ENCODE measurements around the gene CATSPERB.
"Not testable (repeated sequence)": the region's sequence is repeated elsewhere in the genome, so short reads cannot be mapped to it uniquely, and the experiment has no call there.

Gene CATSPERB

DNA sequence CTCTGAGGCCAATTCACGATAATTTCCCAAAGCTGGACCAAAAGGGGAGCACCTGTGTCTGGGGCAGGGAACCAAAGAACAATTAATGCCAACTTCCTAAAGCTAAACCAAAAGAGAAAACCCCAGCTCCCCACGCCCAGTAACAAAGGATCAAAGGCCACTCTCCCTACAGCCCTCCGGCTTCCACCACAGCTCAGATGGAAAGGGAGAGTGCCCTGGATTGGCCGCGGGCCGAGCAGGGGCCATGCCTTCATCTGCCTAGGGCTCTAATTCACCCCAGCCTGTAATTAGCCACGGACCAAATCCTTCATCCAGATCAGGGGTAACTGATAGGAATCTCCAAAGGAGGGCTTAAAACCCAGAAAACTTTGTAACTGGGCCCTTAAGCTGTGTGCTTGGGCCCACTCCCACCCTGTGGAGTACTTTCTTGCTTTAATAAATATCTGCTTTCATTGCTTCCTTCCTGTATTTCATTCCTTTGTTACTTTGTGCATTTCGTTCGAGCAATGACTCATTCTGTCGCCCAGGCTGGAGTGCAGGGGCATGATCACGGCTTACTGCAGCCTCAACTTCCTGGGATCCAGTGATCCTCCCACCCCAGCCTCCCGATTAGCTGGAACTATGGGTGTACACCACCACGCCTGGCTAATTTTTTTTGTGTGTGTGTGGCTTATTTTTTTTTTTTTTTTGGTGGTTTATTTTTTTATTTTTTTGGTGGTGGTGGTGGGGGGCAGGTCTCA, 156.2 kb downstream of the CATSPERB start:
- no peak for DNase-seq (ENCODE audit: low read depth)

DNA sequence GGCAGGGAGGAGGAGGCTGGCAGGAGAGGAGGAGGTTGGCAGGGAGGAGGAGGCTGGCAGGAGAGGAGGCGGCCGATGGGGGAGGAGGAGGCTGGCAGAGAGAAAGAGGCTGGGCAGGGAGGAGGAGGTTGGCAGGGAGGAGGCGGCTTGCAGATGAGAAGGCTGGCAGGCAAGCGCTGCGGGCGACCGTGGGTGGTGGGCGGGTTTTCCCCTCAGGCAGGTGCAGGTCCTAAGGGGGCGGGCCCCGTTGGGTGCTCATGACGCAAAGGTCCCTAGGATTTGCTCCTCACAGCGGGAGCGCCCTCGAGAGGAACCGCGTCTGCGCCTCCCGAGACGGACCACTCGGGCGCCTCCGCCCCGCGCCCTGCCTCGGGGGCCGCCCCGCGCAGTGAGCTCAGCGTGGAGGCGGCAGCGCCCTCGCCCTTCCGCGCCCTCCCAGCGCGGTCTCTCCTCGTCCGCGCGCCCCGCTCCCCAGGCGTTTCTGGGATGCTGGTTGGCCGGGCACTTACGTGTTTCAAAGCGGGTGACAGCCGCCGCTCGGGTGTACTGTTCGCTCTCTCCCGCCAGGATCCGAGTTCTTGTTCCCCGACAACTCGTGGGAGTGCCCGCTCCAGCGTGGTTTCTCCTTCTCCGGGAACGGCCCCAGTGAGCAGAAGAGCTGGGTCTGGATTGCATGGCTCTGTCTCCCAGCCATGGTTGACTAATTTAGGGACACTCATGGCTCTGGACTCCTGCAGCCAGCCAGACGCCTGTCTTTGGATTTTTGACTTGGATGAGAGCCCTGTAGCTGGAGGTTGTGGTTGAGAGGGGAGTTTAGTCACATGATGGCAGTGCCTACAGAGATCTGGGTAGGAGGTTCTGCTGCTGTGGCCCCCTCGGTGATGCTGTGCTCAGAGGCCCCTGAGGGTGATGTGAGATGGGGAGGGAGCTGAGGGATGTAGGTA, 157.7 kb downstream of the CATSPERB start:
- DNase-seq (ENCODE audit: low read depth): no peak

DNA sequence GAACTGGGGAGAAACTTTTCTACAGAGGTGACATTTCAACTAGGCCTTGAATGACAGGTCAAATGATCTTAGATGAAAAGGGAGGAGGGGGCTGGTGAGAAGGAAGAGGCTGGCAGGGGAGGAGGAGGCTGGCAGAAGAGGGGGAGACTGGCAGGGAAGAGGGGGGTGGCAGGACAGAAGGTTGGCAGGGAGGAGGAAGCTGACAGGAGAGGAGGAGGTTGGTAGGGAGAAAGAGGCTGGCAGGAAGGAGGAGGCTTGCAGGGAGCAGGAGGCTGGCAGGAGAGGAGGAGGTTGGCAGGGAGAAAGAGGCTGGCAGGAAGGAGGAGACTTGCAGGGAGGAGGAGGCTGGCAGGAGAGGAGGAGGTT, 158.4 kb downstream of the CATSPERB start:
- DNase-seq (ENCODE audit: low read depth): no peak

DNA sequence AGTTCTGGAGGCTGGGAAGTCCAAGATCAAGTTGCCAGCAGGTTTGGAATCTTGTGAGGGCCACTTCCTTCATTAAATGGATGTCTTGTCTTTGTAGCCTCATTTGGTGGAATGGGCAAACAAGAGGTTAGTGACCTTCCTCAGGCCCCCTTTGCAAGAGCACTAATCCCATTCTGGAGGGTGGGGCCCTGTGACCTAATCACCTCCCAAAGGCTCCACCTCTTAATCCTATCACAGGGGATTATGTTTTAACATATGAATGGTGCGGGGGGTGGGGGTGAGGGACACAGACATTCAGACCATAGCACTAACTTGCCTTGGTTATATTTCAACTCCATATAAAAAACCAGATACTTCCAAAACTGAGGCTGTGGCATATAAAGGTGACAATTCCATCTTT, 161.9 kb downstream of the CATSPERB start:
- DNase-seq (ENCODE audit: low read depth): no peak

DNA sequence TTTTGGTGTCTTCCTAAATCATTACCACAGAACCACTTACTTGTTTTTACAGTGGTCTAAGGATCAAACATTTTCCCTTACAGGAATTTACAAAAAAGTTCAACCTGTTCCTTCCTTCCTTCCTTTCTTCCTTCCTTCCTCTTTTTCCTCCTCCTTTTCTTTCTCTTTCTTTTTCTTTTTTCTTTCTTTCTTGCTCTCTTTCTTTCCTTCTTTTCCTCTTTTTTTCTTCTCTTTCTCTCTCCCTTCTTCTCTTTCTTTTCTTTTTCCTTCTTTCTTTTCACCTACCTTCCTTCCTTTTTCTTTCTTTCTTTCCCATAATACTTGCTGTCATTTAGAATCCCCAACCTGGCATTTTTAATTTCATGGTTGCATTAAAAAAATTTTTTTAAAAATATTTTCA, 162.6 kb downstream of the CATSPERB start:
- DNase-seq (ENCODE audit: low read depth): no peak

DNA sequence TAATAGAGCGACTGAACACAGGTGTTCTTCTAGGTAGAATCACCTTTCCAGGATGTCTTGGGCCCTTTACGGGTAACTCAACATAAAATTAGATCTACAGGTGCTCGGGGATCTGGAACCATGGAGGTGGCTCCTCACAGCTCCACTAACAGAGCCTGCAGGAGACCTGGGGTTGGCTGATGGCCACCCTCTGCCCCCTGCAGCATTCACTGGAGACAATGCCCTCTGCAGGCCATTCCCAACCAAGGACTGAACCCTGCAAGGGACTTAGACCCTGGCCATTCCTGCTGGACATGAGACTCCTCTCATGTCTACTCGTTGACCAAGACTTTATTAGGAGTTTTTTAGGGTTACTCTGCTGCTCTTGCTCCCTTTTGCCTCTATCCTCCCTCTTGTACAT, 163.3 kb downstream of the CATSPERB start:
- DNase-seq (ENCODE audit: low read depth): no peak

DNA sequence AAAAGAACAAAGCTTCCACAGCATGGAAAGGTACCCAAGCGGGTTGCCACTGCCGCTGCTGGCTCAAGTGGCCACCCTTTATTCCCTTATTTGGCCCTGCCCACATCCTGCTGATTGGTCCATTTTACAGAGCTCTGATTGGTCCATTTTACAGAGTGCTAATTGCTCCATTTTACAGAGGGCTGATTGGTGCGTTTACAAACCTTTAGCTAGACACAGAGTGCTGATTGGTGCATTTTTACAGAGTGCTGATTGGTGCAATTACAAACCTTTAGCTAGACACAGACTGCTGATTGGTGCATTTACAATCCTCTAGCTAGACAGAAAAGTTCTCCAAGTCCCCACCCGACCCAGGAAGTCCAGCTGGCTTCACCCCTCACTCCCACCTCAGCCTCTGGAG, 164.1 kb downstream of the CATSPERB start:
- DNase-seq (ENCODE audit: low read depth): not testable (repeated sequence)

DNA sequence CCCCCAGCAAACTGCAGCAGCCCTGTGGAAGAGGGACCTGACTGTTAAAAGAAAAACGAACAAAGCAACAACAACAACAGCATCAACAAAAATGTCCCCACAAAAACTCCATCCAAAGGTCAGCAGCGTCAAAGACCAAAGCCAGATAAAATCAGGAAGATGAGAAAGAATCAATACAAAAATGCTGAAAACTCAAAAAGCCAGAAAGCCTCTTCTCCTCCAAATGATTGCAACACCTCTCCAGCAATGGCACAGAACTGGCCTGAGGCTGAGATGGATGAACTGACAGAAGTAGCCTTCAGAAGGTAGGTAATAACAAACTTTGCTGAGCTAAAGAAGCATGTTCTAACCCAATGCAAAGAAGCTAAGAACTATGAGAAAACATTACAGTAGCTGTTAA, 176.4 kb downstream of the CATSPERB start:
- no peak for DNase-seq (ENCODE audit: low read depth)

DNA sequence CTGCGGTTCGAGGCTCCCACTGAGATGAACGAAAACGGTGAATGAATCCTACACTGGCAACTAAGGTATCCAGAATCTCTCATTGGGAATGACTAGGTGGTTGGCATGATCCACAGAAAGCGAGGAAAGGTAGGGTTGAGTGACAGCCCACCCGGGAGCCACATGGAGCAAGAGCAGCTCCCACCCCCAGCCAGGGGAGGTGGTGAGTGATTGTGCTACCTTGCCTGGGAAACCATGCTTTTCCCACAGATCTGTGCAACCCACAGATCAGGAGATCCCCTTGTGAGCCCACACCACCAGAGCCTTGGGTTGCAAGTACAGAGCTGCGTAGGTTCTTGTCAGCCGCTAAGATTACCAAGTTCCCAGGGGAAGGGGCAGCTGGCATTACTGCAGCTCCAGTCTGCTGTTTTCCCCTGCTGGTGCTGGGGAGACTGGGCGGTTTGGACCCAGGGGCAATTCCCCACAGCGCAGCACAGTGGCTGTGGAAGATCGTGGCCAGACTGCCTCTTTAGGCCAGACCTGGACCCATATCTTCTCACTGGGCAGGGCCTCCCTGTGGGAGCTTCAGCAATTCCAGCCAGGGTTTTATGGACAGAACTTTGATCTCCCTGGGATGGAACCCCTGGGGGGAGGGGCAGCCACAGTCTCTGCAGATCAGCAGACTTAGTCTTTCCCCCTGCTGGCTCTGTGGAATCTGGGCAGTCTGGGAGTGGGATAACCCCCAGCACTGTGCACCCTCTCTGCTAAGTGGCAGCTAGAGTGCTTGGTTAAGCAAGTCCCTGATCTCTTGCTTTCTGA, 177.2 kb downstream of the CATSPERB start:
- no peak for DNase-seq (ENCODE audit: low read depth)

DNA sequence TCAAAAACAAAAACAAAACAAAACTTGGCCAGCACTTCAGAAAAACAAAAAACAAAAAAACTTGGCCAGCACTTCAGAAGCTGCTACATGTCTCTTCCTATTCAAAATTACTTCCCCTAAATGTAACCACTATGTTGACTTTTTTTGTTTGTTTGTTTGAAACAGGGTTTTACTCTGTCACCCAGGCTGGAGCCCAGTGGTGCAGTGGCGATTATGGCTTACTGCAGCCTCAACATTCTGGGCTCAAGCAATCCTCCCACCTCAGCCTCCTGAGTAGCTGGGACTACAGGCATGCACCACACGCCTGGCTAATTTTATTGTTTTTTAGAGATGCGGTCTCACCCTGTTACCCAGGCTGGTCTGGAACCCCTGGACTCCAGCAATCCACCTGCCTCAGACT, 183.8 kb downstream of the CATSPERB start:
- DNase-seq (ENCODE audit: low read depth): no peak

DNA sequence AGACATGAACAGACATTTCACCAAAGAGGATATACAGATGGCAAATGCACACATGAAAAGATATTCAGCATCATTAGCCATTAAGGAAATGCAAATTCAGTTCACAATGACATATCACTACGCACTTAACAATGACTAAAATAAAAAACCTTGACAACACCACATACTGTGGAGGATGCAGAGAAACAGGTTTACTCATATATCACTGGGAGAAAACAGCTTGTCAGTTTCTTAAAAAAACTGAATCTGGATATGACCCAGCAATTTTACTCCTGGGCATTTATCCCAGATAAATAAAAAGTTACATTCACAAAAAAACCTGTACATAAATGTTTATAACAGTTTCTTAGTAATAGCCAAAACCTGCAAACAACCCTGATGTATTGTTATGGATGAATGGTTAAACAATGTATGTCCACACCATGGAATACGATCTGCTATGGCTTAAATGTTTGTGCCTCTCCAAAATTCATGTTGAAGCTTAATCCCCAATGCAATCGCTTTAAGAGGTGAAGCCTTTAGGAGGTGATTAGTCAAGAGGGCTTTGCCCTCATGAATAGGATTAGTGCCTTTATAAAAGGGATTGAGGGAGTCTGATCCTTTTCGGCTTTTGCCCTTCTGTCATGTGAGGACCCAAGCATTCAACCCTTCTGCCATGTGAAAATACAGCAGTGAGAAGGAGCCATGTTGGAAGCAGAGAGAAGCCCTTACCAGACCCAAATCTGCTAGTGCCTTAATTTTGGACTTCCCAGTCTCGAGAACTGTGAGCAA, 185.8 kb downstream of the CATSPERB start:
- no peak for DNase-seq (ENCODE audit: low read depth)

DNA sequence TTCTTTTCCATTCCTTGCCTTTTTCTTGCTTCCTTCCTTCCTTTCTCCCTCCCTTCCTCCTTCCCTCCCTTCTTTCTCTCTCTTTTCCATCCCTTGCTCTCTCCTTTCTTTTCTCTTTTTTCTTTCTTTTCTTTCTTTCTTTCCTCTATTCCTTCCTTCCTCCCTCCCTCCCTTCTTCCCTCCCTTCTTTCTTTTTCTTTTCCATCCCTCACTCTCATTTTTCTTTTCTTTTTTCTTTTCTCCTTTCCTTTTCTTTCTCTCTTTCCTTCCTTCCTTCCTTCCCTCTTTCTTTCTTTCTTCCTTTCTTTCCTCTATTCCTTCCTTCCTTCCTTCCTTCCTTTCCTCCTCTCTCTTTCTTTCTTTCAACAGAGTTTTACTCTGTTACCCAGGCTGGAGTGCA, 186.7 kb downstream of the CATSPERB start:
- no peak for DNase-seq (ENCODE audit: low read depth)

DNA sequence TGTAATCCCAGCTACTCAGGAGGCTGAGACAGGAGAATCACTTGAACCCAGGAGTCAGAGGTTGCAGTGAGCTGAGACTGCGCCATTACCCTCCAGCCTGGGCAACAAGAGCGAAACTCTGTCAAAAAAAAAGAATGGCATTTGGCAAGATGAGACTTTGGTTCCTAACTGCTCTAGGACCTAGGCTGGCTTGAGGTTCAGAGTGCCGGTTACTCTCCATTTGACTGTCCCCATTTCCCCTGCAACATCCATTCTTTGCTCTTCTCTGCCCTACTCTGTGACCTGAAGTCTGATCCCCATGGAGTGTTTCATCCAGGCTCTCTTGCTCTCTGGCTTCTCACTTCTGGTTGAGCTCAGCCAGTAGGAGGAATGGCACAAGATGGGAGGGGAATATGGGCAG, 195.6 kb downstream of the CATSPERB start:
- no peak for DNase-seq (ENCODE audit: low read depth)

DNA sequence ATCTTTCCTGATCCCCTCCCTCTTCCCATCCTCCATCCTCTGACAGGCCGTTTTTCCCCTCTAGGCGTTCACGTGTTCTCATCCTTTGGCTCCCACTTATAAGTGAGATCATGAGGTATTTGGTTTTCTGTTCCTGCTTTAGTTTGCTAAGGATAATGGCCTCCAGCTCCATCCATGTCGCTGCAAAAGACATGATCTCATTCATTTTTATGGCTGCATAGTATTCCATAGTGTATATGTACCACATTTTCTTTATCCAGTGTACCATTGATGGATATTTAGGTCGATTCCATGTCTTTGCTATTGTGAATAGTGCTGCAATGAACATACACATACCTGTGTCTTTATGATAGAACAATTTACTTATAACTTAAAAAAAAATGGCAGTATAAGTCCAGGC, 197.8 kb downstream of the CATSPERB start:
- not testable (repeated sequence) for DNase-seq (ENCODE audit: low read depth)

DNA sequence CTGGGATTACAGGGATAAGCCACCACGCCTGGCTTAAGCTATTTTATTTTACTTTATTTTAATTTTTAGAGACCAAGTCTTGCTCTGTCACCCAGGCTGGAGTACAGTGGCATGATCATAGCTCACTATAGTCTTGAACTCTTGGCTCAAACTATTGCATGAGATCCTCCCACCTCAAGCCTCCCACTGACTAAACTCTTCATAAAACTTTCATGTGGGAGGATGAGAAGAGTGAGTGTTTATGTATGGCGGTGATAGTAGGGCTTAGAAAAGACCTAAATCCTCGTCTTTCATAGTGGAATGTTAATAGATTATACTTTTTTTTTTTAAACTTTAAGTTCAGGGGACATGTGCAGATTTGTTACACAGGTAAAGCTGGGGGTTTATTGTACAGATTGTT, 198.3 kb downstream of the CATSPERB start:
- no peak for DNase-seq (ENCODE audit: low read depth)
